HG03097 (cell line): ENCODE results near the gene PTGIR.

ENCODE experiments used
- ATAC-seq: cut with Tn5 transposase; IDR thresholded peaks from one replicate; pipeline ENCODE4 v1.9.1; 2021; ENCODE audit not compliant: unreplicated experiment, low FRiP score

Gene PTGIR

DNA sequence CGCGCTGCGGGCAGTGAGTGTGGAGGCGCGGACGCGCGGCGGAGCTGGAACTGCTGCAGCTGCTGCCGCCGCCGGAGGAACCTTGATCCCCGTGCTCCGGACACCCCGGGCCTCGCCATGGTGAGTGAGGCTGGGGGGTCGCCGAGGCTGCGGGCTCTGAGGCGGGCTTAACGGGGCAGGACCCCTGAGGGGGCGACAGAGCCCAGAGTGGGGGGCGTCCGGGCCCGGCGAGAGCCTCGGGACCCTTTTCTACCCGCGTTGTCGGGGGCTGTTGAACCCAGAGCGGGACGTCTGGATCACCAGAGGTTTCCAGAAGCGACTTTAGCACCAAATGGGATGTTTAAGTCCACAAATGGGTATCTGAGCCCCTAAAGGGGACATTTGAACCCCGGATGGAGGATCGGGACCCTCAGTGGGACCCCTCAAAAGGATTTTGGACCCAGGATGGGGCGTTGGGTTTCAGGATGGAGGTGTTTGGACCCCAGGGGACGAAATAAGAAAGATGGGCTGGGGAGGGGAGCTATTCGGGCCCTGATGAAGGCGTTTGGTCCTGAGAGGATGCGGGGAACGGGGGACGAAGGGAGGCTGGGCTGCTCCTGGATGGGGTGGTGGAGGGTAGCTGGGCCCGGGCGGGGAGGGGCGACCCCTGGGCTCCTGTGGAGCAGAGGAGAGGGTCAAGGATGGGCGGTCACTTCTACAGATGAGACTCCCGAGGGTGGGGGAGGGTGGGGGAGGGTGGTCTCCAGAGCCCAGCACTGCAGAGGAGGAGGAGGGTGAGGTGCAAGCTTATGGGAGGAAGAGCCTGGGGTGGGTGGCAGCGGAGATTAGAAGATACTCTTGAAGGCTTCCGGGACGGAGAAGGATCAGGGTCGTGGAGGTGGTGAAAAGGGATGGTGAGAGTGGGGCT lies 23.3 kb downstream of the PTGIR start, which contains the start of gene CALM3:
Gene CALM3 (plus strand): TSS at position 13 of the 907 bp plus-strand sequence. CDS start 105 bp downstream, at position 118.
- no peak for ATAC-seq

DNA sequence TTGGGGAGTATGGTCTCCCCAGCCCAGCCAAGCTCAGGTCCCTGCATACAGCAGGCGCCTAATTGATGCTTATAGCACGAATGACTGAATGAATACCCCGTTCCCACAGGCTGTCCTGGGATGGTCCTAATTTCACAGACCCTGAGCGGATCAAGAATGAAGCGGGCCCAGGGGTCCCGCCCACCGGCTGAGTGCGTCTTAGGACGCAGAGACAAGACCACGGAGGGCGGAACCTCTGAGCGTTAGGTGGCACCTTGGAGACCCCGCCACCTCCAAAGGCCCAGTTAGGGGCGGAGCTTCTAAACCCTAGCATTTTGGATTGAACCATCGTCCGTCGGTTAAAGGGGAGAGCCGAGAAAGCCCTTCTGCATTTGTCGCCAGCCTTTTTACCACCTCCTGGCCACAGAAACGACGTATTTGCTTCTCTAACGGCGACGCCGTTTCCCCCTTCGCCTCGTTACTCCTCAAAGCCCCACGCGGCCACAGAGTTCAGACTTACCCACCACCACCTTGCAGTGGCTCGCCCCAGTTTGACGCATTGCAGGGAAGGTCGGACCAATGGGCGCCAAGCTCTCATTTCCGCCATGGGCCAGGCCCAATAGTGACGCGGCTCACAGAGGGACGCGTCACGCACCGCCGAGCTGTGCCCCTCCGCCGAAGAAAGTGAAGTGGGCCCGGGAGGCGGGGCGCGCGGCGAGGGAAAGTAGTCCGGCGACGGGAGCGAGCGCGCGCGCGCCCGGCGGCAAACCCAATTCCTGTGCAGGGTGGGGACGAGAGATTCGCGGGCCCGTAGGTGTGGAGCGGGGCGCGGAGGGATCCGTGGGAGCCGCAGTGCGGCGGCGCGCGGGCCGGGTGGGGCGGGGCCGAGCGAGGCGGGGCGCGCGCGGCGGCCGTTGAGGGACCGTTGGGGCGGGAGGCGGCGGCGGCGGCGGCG lies 24.2 kb downstream of the PTGIR start:
- peak; percentile 75 for ATAC-seq

DNA sequence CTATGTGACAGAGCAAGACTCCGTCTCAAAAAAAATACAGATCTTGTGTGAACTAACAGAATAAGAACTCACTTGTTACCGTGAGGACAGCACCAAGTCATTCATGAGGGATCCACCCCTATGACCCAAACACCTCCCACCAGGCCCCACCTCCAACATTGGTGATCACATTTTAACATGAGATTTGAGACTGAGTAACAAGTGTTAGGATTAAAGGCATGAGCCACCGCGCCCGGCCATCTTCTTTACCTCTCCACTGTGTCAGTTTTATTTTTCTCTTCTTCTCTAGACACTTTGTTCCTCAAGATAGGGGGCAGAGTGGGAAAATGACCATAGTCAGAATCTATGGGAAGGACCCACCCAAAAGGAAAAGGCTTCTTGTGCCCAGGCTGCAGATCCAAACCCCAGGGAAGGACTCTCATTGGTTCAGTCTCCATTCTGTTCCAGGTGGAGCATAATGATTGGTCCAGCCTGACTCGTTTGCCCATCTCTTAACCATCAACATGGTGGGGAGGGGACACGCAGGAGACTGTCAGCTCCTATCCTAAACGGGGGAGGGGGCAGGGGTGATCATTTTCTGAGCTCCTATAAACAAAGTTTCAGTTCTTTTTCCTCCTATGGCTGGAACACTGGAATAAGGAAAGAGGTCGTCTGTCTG lies 25.0 kb downstream of the PTGIR start:
- no peak for ATAC-seq

DNA sequence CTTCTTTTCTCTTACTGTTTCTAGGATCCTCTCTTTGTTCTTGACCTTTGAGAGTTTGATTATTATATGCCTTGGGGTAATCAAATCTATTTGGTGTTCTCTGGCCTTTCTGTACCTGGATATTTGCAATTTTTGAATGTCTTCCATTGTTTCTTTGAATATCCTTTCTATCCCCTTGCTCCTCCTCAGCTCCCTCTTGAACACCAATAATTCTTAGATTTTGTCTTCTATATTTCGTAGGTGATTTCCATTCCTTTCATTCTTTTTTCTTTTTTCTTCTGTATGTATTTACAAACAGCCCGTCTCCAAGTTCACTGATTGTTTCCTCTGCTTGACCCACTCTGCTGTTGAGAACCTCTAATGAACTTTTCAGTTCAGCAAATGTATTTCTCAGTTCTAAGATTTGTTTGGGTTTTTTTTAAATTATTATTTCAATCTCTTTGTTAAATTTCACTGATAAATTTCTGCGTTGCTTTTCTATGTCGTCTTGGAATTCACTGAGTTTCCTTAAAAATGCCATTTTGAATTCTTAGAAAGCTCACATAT lies 26.4 kb downstream of the PTGIR start:
- no peak for ATAC-seq

DNA sequence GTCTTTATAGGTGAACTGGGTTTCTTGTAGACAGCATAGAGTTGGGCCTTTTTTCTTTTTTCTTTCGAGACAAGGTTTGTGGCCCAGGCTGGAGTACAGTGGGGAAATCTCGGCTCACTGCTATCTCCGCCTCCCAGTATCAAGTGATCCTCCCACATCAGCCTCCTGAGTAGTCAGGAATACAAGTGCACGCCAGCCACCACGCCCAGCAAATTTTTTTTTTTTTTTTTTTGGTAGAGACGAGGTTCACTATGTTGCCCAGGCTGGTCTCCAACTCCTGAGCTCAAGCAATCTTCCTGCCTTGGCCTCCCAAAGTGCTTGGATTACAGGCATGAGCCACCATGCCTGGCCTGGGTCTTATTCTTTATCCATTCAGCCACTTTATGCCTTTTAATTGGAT lies 28.9 kb downstream of the PTGIR start:
- ATAC-seq, result no peak

DNA sequence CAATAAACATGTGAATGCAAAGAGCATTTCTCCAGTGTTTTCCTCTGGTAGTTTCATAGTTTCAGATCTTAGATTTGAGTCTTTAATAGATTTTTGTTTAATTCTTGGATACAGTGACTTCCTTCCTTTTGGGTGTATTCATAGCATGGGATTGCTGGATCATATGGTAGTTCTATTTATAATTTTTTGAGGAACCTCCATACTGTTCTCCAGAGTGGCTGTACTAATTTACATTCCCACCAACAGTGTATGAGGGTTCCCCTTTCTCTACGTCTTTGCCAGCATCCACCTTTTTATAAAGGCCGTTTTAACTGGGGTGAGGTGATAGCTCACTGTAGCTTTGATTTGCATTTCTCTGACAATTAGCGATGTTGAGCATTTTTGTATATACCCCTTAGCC lies 33.0 kb downstream of the PTGIR start:
- ATAC-seq, result no peak

DNA sequence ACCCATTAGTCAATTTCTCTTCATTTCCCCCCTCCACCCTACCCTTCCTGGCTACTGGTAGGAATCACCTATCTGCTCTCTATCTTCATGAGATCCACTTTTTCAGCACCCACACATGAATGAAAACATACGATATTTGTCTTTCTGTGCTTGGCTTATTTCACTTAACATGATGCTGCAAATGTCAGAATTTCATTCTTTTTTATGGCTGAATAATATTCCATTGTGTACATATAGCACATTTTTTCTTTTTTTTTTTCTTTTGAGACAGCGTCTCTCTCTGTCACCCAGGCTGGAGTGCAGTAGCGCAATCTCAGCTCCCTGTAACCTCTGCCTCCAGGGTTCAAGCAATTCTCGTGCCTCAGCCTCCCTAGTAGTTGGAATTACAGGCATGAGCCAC lies 33.6 kb downstream of the PTGIR start:
- ATAC-seq, result no peak

DNA sequence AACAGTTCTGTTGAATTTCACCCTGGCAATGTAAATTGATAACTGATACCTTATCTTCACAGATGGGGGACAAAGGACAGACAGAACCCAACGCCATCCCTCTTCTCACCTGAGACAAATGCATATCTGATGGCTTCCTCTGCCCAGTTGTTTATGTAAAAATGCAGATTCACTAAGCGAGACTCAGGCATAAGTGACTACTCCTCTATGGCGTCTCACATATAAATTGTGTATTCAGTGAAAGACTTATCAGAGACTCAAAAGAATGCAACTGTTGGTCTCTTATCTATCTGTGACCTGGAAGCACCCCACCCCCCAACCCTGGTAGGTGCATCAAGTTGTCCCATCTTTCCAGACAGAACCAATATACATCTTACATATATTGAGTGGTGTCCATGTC lies 37.0 kb downstream of the PTGIR start:
- ATAC-seq, result no peak

DNA sequence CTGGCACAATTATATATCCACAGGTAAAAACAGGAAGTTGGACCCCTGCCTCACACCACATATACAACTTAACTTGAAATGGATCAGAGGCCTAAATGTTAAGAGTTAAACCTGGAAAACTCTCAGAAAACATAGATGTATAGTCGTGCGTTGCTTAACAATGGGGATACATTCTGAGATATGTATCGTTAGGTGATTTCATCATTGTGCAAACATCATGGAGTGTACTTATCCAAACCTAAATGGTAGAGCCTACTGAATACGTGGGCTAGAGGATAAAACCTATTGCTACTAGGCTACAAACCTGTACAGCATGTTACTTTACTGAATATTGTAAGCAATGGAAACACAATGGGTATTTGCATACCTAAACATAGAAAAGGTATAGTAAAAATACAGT lies 38.6 kb downstream of the PTGIR start:
- no peak for ATAC-seq

DNA sequence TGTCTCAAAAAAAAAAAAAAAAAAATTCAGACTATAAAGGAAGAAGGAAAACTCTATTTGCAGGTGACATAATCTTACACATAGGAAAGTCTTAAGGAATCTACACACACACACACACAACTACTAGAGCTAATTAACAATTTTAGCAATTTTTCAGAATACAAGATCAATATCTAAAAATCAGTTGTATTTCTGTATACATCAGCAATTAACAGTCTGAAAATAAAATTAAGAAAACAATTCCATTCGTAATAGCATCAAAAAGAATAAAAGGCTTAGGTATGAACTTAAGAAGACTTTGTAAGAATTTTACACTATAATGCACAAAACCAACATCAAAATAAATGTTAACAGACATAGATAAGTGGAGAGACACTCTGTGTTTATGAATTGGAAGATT lies 39.4 kb downstream of the PTGIR start:
- no peak for ATAC-seq

DNA sequence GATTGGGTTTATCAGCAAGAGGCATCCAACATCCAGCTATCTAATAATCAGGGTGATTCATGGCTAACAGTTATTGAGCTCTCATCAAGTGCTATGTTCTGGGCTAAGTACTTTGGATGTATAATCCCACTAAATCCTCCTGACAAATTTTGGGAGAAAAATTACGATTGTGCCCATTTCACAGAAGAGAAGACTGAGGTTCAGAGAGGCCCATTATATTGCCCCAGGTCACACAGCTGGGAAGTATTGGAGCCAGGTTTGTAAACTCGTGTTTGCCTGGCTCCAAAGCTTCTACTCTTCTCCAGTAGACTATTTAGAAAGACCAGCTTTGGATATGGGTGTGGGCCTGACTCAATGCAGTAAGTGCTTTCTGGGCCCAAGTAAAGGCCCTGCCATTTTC lies 44.6 kb downstream of the PTGIR start:
- ATAC-seq, result no peak

DNA sequence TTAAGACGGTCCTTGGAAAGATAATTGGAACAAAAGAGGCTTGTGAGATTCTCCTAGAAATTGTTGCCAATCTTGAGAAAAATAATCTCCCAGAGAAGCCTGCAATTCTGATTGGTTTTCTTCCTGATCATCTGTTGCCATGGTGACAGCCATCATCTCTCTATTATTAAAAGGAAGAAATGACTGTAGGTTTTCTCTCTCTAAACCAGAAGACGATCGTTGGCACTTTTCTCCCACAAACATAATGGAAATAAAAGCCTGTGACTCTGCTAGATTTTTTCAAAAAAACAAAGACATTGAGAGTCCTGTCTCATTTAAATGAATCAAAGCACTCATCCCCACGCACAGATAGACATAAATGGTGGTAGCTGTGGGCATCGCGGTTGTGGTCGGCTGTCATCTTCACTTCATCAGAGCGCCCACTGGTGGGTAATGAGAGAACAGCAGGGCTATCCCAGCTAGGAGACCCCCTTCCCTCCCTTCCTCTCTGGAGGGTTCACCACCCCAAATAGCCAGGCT lies 45.5 kb downstream of the PTGIR start:
- ATAC-seq, result no peak

DNA sequence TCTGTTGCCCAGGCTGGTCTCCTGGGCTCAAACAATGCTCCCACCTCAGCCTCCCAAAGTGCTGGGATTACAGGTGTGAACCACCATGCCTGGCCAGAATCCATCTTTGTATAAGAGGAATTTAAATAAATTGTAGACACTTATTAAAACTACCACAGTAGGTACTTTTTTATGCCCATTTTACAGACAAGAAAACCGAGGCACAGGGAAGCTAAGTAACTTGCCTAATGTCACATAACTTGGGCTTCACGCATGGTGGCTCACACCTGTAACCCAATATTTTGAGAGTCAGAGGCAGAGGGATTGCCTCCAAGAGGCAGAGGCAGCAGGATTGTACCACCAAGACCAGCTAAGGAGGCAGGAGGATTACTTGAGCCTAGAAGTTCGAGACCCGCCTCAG lies 46.4 kb downstream of the PTGIR start:
- no peak for ATAC-seq

DNA sequence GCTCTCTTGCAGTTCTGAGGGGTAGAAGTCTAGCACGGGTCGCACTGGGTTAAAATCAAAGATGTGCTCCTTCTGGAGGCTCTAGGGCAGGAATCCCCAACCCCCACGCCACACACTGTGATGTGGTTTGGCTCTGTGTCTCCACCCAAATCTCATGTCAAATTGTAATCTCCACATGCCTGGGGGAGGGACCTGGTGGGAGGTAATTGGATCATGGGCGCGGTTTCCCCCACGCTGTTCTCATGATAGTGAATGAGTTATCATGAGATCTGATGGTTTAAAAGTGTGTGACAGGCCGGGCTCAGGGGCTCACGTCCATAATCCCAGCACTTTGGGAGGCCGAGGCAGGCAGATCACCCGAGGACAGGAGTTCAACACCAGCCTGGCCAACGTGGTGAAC lies 50.4 kb downstream of the PTGIR start:
- ATAC-seq, result no peak

DNA sequence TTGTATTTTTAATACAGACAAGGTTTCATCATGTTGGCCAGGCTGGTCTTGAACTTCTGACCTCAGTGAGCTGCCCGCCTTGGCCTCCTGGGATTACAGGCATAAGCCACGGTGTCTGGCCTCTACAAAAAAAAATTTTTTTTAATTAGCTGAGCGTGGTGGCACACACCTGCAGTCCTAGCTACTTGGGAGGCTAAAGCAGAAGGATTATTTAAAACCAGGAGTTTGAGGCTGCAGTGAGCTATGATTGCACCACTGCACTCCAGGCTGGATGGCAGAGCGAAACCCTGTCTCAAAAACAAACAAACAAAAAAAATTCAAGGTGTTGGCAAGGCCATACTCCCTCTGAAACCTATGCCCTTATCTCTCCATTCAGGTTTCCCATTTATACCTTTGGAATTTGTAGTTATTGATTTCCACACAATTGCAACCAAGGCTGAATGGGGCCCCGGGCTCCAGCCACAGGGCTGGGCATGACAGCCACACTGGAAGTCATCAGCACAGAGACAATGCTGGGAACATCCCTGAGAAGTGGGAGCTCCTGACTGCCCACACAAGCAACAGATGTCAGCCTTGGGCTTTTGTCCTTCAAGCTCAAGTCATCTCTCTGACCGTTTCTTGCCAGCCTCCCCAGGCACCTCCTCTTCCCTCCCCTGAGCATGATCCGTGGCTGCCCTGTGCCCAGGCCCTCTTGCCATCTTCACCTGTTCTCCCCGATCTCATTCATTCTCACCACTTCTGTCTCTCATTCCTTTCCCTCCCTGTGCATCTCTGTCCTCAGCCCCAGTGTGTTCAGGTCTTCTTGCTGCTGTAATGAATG lies 51.0 kb downstream of the PTGIR start:
- ATAC-seq, result no peak

DNA sequence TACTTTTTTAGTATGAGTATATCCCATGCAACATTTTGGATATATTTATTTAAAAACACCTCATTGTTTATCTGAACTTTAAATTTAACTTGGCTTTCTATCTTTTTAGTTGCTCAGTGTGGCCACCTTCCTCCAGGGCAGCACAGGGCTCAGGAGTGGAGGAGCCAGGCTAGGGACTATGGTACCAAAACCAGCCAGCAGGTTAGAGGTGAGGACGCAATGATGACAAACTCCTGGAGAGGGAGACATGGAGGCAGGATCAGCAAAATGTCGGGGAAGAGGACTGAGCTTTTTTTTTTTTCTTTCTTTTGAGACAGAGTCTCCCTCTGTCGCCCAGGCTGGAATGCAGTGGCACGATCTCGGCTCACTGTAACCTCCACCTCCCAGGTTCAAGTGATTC lies 53.4 kb downstream of the PTGIR start:
- ATAC-seq, result no peak
